ENCODE results near the gene SIRPB1.
"Not testable (repeated sequence)": the region's sequence is repeated elsewhere in the genome, so short reads cannot be mapped to it uniquely, and the experiment has no call there.

SIRPB1 gene

GRCh38 chr20:1588533-1589460 is 31.0 kb downstream of the SIRPB1 start:
- no peak for DNase-seq

GRCh38 chr20:1587781-1588532 is 31.9 kb downstream of the SIRPB1 start:
- DNase-seq: no peak

- no peak for DNase-seq
Observed at GRCh38 chr20:1579488-1579887, 40.3 kb downstream of the SIRPB1 start.

GRCh38 chr20:1577906-1578305 is 41.9 kb downstream of the SIRPB1 start:
- DNase-seq: no peak

- not testable (repeated sequence) for DNase-seq
Observed at GRCh38 chr20:1577313-1577712, 42.5 kb downstream of the SIRPB1 start.

- DNase-seq: no peak
Observed at GRCh38 chr20:1576641-1577040, 43.2 kb downstream of the SIRPB1 start.

- DNase-seq: not testable (repeated sequence)
Observed at GRCh38 chr20:1576003-1576402, 43.8 kb downstream of the SIRPB1 start.

- not testable (repeated sequence) for DNase-seq
Observed at GRCh38 chr20:1571583-1571982, 48.2 kb downstream of the SIRPB1 start.
